IPS-18c (cell line): ENCODE results near the gene YDJC.
"Not testable (repeated sequence)": the region's sequence is repeated elsewhere in the genome, so short reads cannot be mapped to it uniquely, and the experiment has no call there.

Experiments
- H3K4me3 ChIP-seq: 2 replicates; pipeline ENCODE4 v1.7.0; 2013; ENCODE audit warnings: low read depth, mild to moderate bottlenecking, low read length, moderate library complexity; ENCODE audit not compliant: insufficient read depth
- H3K9me3 ChIP-seq: one replicate; pipeline ENCODE4 v1.6.1; 2013; ENCODE audit warnings: mild to moderate bottlenecking, low read length, moderate library complexity; ENCODE audit not compliant: control insufficient read depth, insufficient read depth

The YDJC gene

GRCh38 chr22:21596356-21597135, 33.3 kb downstream of the YDJC start:
- H3K9me3 ChIP-seq, H3K4me3 ChIP-seq: not testable (repeated sequence)

GRCh38 chr22:21594865-21595452, 34.9 kb downstream of the YDJC start:
- Histone ChIP-seq H3K4me3 (no peak overlapping the region), H3K9me3 (no peaks in the 10 kb centered on the region)

- Histone ChIP-seq H3K4me3 (no peak overlapping the region), H3K9me3 (no peaks in the 10 kb centered on the region)
Measured at GRCh38 chr22:21593406-21594232, 36.2 kb downstream of the YDJC start.

- Histone ChIP-seq H3K4me3 (no peak overlapping the region), H3K9me3 (no peaks in the 10 kb centered on the region)
Measured at GRCh38 chr22:21592422-21592821, 37.4 kb downstream of the YDJC start.

GRCh38 chr22:21591695-21592094, 38.1 kb downstream of the YDJC start:
- no peak overlapping the region for H3K4me3 ChIP-seq
- H3K9me3 ChIP-seq = no peaks in the 10 kb centered on the region

GRCh38 chr22:21590809-21591641, 38.8 kb downstream of the YDJC start:
- H3K9me3 ChIP-seq = no peaks in the 10 kb centered on the region
- no peak overlapping the region for H3K4me3 ChIP-seq

- no peak overlapping the region for H3K4me3 ChIP-seq
- H3K9me3 ChIP-seq = no peaks in the 10 kb centered on the region
Measured at GRCh38 chr22:21589396-21589795, 40.4 kb downstream of the YDJC start.

GRCh38 chr22:21587803-21588611, 41.8 kb downstream of the YDJC start:
- Histone ChIP-seq H3K9me3 (no peaks in the 10 kb centered on the region), H3K4me3 (no peak overlapping the region)

GRCh38 chr22:21585389-21585788, 44.4 kb downstream of the YDJC start:
- no peaks in the 10 kb centered on the region for H3K9me3 ChIP-seq

GRCh38 chr22:21582801-21583740, 46.8 kb downstream of the YDJC start:
- Histone ChIP-seq H3K9me3 (no peaks in the 10 kb centered on the region), H3K4me3 (no peak overlapping the region)

More at GRCh38 chr22:21585389-21585788, 44.4 kb downstream of the YDJC start:
- no peak overlapping the region for H3K4me3 ChIP-seq

GRCh38 chr22:21581009-21581713, 48.7 kb downstream of the YDJC start:
- H3K9me3 ChIP-seq, H3K4me3 ChIP-seq: not testable (repeated sequence)

GRCh38 chr22:21580623-21581007, 49.2 kb downstream of the YDJC start:
- H3K9me3 ChIP-seq, H3K4me3 ChIP-seq: not testable (repeated sequence)

GRCh38 chr22:21579474-21579851, 50.4 kb downstream of the YDJC start:
- Histone ChIP-seq H3K4me3 (no peak overlapping the region), H3K9me3 (no peaks in the 10 kb centered on the region)
